GM19023 (cell line): ENCODE measurements around the gene MTG2.

Source experiments
- ATAC-seq: cut with Tn5 transposase; IDR thresholded peaks from one replicate; pipeline ENCODE4 v1.9.1; 2021; ENCODE audit warnings: mild to moderate bottlenecking, moderate library complexity; ENCODE audit not compliant: unreplicated experiment

Gene MTG2

DNA sequence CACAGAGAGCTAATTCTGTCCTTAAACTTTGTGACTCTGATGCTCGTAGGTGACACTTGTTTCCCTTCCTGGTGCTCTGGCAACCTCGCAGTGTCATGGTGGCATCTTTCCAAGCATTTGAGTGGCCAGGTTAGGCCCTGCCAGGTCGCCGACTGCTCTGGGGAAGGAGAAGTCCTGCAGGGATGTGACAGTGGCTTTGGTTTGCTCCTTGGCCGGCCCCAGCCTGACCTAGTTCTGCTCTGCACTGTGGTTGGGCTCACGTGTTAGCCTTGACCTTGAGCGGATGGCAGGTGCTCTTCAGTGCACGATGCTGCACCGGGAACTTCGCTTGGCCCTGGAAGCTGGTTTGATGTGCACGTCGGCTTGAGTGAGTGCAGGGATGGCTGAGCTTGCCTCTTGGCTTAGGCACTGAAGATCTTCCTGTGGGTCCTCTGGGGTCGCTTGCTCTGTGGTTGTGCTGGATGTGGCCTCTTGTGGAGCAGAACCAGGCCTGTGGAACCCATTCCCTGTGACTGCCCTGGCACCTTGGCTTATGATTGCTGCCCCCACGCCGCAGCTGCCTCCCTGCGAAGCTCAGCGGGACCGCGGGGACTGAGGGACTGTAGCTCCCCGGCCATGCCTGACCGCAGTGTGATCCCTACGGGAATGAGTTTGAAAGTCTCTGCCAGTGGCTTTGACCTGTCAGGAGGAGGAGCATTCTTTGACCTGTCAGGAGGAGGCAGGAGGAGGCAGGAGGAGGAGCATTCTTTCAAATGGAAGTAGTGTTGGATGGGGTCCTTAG is 64.2 kb downstream of the MTG2 start:
- ATAC-seq, result no peak

GRCh38 chr20:62248890-62249560 is 66.2 kb downstream of the MTG2 start:
- ATAC-seq, result no peak

DNA sequence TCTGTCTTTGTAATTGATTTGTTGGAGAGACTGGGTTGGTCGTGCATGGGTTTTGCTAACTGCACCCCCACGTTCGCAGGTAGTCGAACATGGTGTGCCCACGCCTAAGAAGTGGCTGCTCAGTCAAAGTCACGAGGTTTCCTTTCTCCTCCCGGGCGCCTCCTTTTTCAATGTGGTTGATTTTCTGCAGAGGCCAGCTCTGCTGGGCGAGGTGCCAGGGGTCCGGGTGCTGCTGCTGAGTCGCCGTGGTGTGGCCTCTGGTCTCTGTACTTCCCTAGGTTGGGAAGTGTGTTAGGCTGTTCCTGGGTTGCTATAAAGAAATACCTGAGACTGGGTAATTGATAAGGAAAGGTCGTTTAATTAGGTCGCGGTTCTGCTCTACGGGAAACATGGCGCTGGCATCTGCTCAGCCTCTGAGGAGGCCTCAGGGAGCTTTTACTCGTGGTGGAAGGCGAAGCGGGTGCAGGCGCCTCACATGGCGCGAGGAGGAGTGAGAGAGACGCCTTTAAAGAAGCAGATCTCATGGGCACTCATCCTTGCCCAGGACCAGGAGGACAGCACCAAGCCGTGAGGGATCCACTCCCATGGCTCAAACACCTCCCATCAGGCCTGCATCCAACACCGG is 69.6 kb downstream of the MTG2 start:
- ATAC-seq, result no peak
